Transverse colon (tissue), 3 donors: ENCODE measurements around the gene OR4C6.

Experiments
- POLR2A ChIP-seq: fragments of 450-650 bp; IDR thresholded peaks from one replicate; pipeline ENCODE4 v1.6.1; 2016; ENCODE audit warnings: antibody characterized with exemption, mild to moderate bottlenecking, moderate library complexity
- TF ChIP-seq, protein P1 (sequence below), 5 experiments: fragments of 200-600 bp in 3 of 5; fragments of 450-650 bp in 2 of 5; sonication (generic) in 3 of 5; IDR thresholded peaks; 1 replicate in 2 of 5; 2 replicates in 3 of 5; pipeline ENCODE4 v1.5.1; 2016 to 2017; ENCODE audit warnings: antibody characterized with exemption in 5 of 5, inconsistent platforms in 3 of 5, mild to moderate bottlenecking in 2 of 5, moderate library complexity in 1 of 5

DNA sequence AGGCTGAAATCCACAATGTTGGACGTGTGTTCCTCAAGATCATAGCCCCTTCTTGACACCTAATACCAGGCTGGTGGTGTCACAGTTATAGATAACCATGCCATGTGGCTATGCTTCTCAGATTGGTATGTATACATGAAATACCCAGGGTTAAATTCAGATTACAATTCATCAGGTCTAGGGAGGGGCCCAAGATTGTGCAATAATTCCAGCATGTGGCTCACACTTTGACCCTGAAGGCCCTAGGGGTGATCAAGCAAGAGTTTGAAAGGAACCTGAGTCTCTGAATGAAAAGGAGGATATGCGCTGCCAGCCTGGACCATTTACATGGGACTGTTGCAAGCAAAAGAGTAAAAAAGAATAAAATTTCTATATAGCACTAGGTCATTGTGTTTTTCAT is 7.4 kb downstream of the OR4C6 start:
- TF ChIP-seq, protein P1, sequence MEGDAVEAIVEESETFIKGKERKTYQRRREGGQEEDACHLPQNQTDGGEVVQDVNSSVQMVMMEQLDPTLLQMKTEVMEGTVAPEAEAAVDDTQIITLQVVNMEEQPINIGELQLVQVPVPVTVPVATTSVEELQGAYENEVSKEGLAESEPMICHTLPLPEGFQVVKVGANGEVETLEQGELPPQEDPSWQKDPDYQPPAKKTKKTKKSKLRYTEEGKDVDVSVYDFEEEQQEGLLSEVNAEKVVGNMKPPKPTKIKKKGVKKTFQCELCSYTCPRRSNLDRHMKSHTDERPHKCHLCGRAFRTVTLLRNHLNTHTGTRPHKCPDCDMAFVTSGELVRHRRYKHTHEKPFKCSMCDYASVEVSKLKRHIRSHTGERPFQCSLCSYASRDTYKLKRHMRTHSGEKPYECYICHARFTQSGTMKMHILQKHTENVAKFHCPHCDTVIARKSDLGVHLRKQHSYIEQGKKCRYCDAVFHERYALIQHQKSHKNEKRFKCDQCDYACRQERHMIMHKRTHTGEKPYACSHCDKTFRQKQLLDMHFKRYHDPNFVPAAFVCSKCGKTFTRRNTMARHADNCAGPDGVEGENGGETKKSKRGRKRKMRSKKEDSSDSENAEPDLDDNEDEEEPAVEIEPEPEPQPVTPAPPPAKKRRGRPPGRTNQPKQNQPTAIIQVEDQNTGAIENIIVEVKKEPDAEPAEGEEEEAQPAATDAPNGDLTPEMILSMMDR (IDR thresholded peaks at IDR 0.05): no peak
- no peak for TF ChIP-seq POLR2A
